ENCODE data around the gene BTBD8. TPM values are rescaled to one million over a fixed set of nuclear protein-coding genes. Genes with fewer than 3 reads are reported as not detected.
"Not testable (repeated sequence)": the region's sequence is repeated elsewhere in the genome, so short reads cannot be mapped to it uniquely, and the experiment has no call there.

BTBD8 gene
- total RNA-seq, 1 experiment from 2014 or later: 0.86 TPM

DNA sequence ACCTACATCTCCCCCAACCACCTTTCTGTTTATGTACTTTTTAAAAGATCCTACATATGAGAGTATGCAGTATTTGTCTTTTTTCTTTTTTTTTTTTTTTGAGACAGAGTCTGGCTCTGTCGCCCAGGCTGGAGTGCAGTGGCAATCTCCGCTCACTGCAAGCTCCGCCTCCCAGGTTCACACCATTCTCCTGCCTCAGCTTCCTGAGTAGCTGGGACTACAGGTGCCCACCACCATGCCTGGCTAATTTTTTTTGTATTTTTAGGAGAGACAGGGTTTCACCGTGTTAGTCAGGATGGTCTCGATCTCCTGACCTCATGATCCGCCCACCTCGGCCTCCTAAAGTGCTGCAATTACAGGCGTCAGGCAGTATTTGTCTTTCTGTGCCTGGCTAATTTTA is 2.1 kb upstream of the BTBD8 start:
- H3K4me2 ChIP-seq (ENCODE audit: low read depth, low read length, poor library complexity, severe bottlenecking); H3K9ac ChIP-seq (ENCODE audit: low read length); DNase-seq; H2AFZ ChIP-seq (ENCODE audit: low read length); H3K79me2 ChIP-seq (ENCODE audit: low read length); H3K36me3 ChIP-seq (ENCODE audit: insufficient read depth, low read length); H3K4me3 ChIP-seq (ENCODE audit: low read length); H3K9me2 ChIP-seq (replicated peaks; ENCODE audit: insufficient read depth, low read length); H3K27me3 ChIP-seq (ENCODE audit: low read length); H4K20me1 ChIP-seq (ENCODE audit: insufficient read depth, low read depth, low read length); H3K9me3 ChIP-seq (ENCODE audit: low read length); H3K27ac ChIP-seq (ENCODE audit: low read length): not testable (repeated sequence)
- H3K4me1 ChIP-seq (ENCODE audit: low read length): peaks cover 10% of the 10 kb centered on the region

GRCh38 chr1:92079441-92079840 is 704 bp upstream of the BTBD8 start:
- H3K79me2 ChIP-seq (ENCODE audit: low read length): no peaks in the 10 kb centered on the region
- no peaks in the 10 kb centered on the region for H3K9me2 ChIP-seq (replicated peaks; ENCODE audit: insufficient read depth, low read length)
- H3K4me2 ChIP-seq (ENCODE audit: low read depth, low read length, poor library complexity, severe bottlenecking): peak overlapping the region; percentile 81
- no peak for DNase-seq
- H3K27me3 ChIP-seq (ENCODE audit: low read length): no peaks in the 10 kb centered on the region
- peak overlapping the region; percentile 92; the same call in 1 of the 2 replicates for H2AFZ ChIP-seq (ENCODE audit: low read length)
- no peaks in the 10 kb centered on the region for H3K36me3 ChIP-seq (ENCODE audit: insufficient read depth, low read length)
- H3K4me1 ChIP-seq (ENCODE audit: low read length): peaks cover 10% of the 10 kb centered on the region
- H3K27ac ChIP-seq (ENCODE audit: low read length): no peak overlapping the region
- no peaks in the 10 kb centered on the region for H4K20me1 ChIP-seq (ENCODE audit: insufficient read depth, low read depth, low read length)
- 0 out of 2 replicates have a peak overlapping the region, but pooled peaks have one; percentile 55 for H3K9ac ChIP-seq (ENCODE audit: low read length)
- H3K4me3 ChIP-seq (ENCODE audit: low read length): no peak overlapping the region
- no peaks in the 10 kb centered on the region for H3K9me3 ChIP-seq (ENCODE audit: low read length)

- Histone ChIP-seq H3K36me3 (ENCODE audit: insufficient read depth, low read length) (no peaks in the 10 kb centered on the region), H3K9me2 (replicated peaks; ENCODE audit: insufficient read depth, low read length) (no peaks in the 10 kb centered on the region), H3K9ac (ENCODE audit: low read length) (peak overlapping the region; percentile 55; the same call in 1 of the 2 replicates), H3K79me2 (ENCODE audit: low read length) (no peaks in the 10 kb centered on the region), H3K9me3 (ENCODE audit: low read length) (peaks cover 4% of the 10 kb centered on the region; the same call in 1 of the 2 replicates), H3K27ac (ENCODE audit: low read length) (no peak overlapping the region), H3K4me3 (ENCODE audit: low read length) (peak overlapping the region; percentile 71), H3K27me3 (ENCODE audit: low read length) (no peaks in the 10 kb centered on the region), H3K4me2 (ENCODE audit: low read depth, low read length, poor library complexity, severe bottlenecking) (peak overlapping the region; percentile 81), H4K20me1 (ENCODE audit: insufficient read depth, low read depth, low read length) (no peaks in the 10 kb centered on the region), H3K4me1 (ENCODE audit: low read length) (peaks cover 10% of the 10 kb centered on the region), H2AFZ (ENCODE audit: low read length) (no peak overlapping the region)
- DNase-seq: no peak
These were observed 886 bp downstream of the BTBD8 start for GRCh38 chr1:92081031-92081430.

DNA sequence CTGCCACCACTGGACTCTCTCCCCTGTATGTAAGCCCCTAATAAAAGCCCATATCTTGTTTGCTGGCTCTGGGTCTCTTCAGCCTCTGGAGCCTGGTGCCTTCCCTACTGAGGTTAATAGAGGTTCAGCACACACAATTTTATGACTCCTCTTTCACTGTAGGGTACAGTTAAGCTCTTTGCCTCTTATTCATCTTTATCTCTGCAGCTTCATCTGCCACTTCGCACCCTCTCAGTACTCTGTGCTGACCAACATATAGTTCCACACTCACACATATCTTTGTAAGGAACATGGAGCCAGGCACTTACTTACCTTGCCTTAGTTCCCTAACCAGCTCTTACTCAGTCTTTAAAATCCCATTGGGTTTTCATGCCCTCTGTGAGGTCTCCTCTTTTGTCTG is 4.5 kb downstream of the BTBD8 start:
- no peak overlapping the region for H2AFZ ChIP-seq (ENCODE audit: low read length)
- no peaks in the 10 kb centered on the region for H3K27me3 ChIP-seq (ENCODE audit: low read length)
- H3K36me3 ChIP-seq (ENCODE audit: insufficient read depth, low read length): no peaks in the 10 kb centered on the region
- no peaks in the 10 kb centered on the region for H3K9me2 ChIP-seq (replicated peaks; ENCODE audit: insufficient read depth, low read length)
- no peak overlapping the region for H3K4me2 ChIP-seq (ENCODE audit: low read depth, low read length, poor library complexity, severe bottlenecking)
- H3K79me2 ChIP-seq (ENCODE audit: low read length): no peaks in the 10 kb centered on the region
- no peak overlapping the region for H3K27ac ChIP-seq (ENCODE audit: low read length)
- no peak overlapping the region for H3K4me3 ChIP-seq (ENCODE audit: low read length)
- H4K20me1 ChIP-seq (ENCODE audit: insufficient read depth, low read depth, low read length): no peaks in the 10 kb centered on the region
- H3K4me1 ChIP-seq (ENCODE audit: low read length): peaks cover 10% of the 10 kb centered on the region
- H3K9me3 ChIP-seq (ENCODE audit: low read length): peaks cover 11% of the 10 kb centered on the region; the same call in 1 of the 2 replicates
- DNase-seq: no peak
- H3K9ac ChIP-seq (ENCODE audit: low read length): no peak overlapping the region

DNA sequence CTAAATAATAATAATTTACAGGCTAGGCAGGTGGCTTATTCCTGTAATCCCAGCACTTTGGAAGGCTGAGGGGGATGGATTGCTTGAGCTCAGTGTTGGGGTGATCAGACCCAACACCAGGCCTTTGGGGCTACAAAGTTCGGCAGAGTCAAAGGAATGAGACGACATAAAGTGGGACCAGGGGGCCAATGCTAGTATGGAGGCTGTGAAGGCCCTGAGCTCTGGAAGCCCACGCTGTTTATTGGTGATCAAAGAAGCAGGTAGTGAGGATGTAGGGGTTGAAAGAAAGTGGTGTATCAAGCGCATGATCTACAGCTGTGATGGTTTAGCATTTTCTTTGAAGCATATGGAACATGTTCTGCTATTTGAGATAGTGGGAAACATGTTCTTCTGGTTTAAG is 5.6 kb downstream of the BTBD8 start:
- H3K9me2 ChIP-seq (replicated peaks; ENCODE audit: insufficient read depth, low read length): no peaks in the 10 kb centered on the region

DNA sequence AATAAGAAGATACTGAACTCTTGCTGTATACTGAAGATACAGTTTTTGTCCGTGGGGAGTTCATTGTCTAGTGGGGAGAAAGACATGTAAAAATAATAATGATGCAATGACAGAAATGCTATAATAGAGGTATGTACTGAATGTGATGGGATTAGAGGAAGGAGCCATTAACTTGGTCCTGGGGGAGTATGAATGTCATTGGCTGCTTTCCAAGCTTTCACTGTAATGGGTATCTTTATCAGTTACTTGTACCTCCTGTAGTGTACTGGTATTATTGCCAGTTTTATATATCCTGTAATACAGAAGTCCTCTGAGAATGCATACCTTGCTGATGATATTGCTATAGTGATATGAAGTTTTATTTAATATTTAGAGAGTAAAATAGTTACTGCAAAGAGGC is 7.4 kb downstream of the BTBD8 start:
- Histone ChIP-seq H3K4me2 (ENCODE audit: low read depth, low read length, poor library complexity, severe bottlenecking) (no peak overlapping the region), H3K4me1 (ENCODE audit: low read length) (no peaks in the 10 kb centered on the region), H3K27me3 (ENCODE audit: low read length) (no peaks in the 10 kb centered on the region), H4K20me1 (ENCODE audit: insufficient read depth, low read depth, low read length) (no peaks in the 10 kb centered on the region), H3K9ac (ENCODE audit: low read length) (no peak overlapping the region), H3K9me3 (ENCODE audit: low read length) (peaks cover 11% of the 10 kb centered on the region; the same call in 1 of the 2 replicates), H3K27ac (ENCODE audit: low read length) (no peak overlapping the region), H3K36me3 (ENCODE audit: insufficient read depth, low read length) (no peaks in the 10 kb centered on the region), H3K4me3 (ENCODE audit: low read length) (no peak overlapping the region), H3K9me2 (replicated peaks; ENCODE audit: insufficient read depth, low read length) (no peaks in the 10 kb centered on the region), H3K79me2 (ENCODE audit: low read length) (no peaks in the 10 kb centered on the region), H2AFZ (ENCODE audit: low read length) (no peak overlapping the region)
- DNase-seq: no peak

More for the DNA sequence above, 5.6 kb downstream of the BTBD8 start:
- Histone ChIP-seq H3K36me3 (ENCODE audit: insufficient read depth, low read length) (no peaks in the 10 kb centered on the region), H3K27me3 (ENCODE audit: low read length) (no peaks in the 10 kb centered on the region), H3K9me3 (ENCODE audit: low read length) (peaks cover 11% of the 10 kb centered on the region; the same call in 1 of the 2 replicates), H3K79me2 (ENCODE audit: low read length) (no peaks in the 10 kb centered on the region), H3K4me1 (ENCODE audit: low read length) (peaks cover 2% of the 10 kb centered on the region), H3K4me2 (ENCODE audit: low read depth, low read length, poor library complexity, severe bottlenecking) (no peak overlapping the region), H3K9ac (ENCODE audit: low read length) (no peak overlapping the region), H4K20me1 (ENCODE audit: insufficient read depth, low read depth, low read length) (no peaks in the 10 kb centered on the region), H2AFZ (ENCODE audit: low read length) (no peak overlapping the region), H3K27ac (ENCODE audit: low read length) (no peak overlapping the region), H3K4me3 (ENCODE audit: low read length) (no peak overlapping the region)
- DNase-seq: no peak

GRCh38 chr1:92091625-92092024 is 11.5 kb downstream of the BTBD8 start:
- Histone ChIP-seq H2AFZ (ENCODE audit: low read length) (no peak overlapping the region), H3K4me2 (ENCODE audit: low read depth, low read length, poor library complexity, severe bottlenecking) (no peak overlapping the region)

DNA sequence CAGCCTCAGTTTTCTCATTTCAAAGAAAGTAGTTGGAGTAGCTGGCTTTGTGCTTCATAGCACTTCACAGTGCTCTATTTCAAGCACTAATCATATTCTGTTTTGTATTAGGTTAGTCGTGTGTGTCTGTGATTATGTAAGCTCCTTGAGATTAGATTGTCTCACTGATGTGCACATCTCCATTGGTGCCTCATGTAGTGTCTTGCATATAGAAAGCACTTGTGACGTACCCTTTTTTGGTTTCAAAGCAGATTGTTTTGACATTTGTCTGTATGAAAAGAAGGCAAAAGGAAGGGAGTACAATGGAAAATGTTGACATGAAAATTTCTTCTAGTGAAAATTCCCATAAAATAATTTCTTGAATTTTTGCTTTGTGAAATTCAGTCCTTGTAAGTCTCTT is 13.9 kb downstream of the BTBD8 start:
- no peaks in the 10 kb centered on the region for H3K9me2 ChIP-seq (replicated peaks; ENCODE audit: insufficient read depth, low read length)
- H3K4me2 ChIP-seq (ENCODE audit: low read depth, low read length, poor library complexity, severe bottlenecking): no peak overlapping the region
- no peak overlapping the region for H2AFZ ChIP-seq (ENCODE audit: low read length)
- H3K9me3 ChIP-seq (ENCODE audit: low read length): no peaks in the 10 kb centered on the region
- H3K27me3 ChIP-seq (ENCODE audit: low read length): no peaks in the 10 kb centered on the region
- no peak for DNase-seq
- H3K9ac ChIP-seq (ENCODE audit: low read length): no peak overlapping the region
- H4K20me1 ChIP-seq (ENCODE audit: insufficient read depth, low read depth, low read length): no peaks in the 10 kb centered on the region
- no peak overlapping the region for H3K4me3 ChIP-seq (ENCODE audit: low read length)
- no peak overlapping the region for H3K27ac ChIP-seq (ENCODE audit: low read length)
- no peaks in the 10 kb centered on the region for H3K79me2 ChIP-seq (ENCODE audit: low read length)
- no peaks in the 10 kb centered on the region for H3K4me1 ChIP-seq (ENCODE audit: low read length)
- no peaks in the 10 kb centered on the region for H3K36me3 ChIP-seq (ENCODE audit: insufficient read depth, low read length)

More at GRCh38 chr1:92091625-92092024, 11.5 kb downstream of the BTBD8 start:
- Histone ChIP-seq H3K4me1 (ENCODE audit: low read length) (no peaks in the 10 kb centered on the region), H3K27ac (ENCODE audit: low read length) (no peak overlapping the region), H3K27me3 (ENCODE audit: low read length) (no peaks in the 10 kb centered on the region), H4K20me1 (ENCODE audit: insufficient read depth, low read depth, low read length) (no peaks in the 10 kb centered on the region), H3K36me3 (ENCODE audit: insufficient read depth, low read length) (no peaks in the 10 kb centered on the region), H3K9me2 (replicated peaks; ENCODE audit: insufficient read depth, low read length) (no peaks in the 10 kb centered on the region), H3K4me3 (ENCODE audit: low read length) (no peak overlapping the region), H3K9me3 (ENCODE audit: low read length) (peaks cover 5% of the 10 kb centered on the region; the same call in 1 of the 2 replicates), H3K9ac (ENCODE audit: low read length) (no peak overlapping the region), H3K79me2 (ENCODE audit: low read length) (no peaks in the 10 kb centered on the region)
- DNase-seq: no peak

- Histone ChIP-seq H3K4me2 (ENCODE audit: low read depth, low read length, poor library complexity, severe bottlenecking) (no peak overlapping the region), H3K9ac (ENCODE audit: low read length) (no peak overlapping the region)
These were observed 14.4 kb downstream of the BTBD8 start for GRCh38 chr1:92094595-92094994.

More at GRCh38 chr1:92094595-92094994, 14.4 kb downstream of the BTBD8 start:
- Histone ChIP-seq H3K27ac (ENCODE audit: low read length) (no peak overlapping the region), H3K9me3 (ENCODE audit: low read length) (no peaks in the 10 kb centered on the region), H2AFZ (ENCODE audit: low read length) (no peak overlapping the region), H3K4me1 (ENCODE audit: low read length) (no peaks in the 10 kb centered on the region), H3K9me2 (replicated peaks; ENCODE audit: insufficient read depth, low read length) (no peaks in the 10 kb centered on the region), H3K79me2 (ENCODE audit: low read length) (no peaks in the 10 kb centered on the region), H3K4me3 (ENCODE audit: low read length) (no peak overlapping the region), H3K27me3 (ENCODE audit: low read length) (no peaks in the 10 kb centered on the region), H3K36me3 (ENCODE audit: insufficient read depth, low read length) (no peaks in the 10 kb centered on the region), H4K20me1 (ENCODE audit: insufficient read depth, low read depth, low read length) (no peaks in the 10 kb centered on the region)
- DNase-seq: no peak

Data from Karpas-422 (cell line).